Endothelial cell of umbilical vein (primary cell): ENCODE data around the gene STK32C. TPM values are rescaled to one million over a fixed set of nuclear protein-coding genes. Genes with fewer than 3 reads are reported as not detected.

Experiments
- BruUV-seq: library from RNA; stranded (reverse); fragments of 400-500 nt; replicated peaks from 2 replicates; lab custom pipeline; 2021; lab: Mats Ljungman, UMichigan
- CTCF ChIA-PET: fragments of 300-600, 350-600 bp; sonication (Branson Sonifier 250); formaldehyde crosslinking; loops from one replicate; lab custom pipeline; 2021; ENCODE audit warnings: antibody characterized with exemption, inconsistent platforms; lab: Charles Lee
- POLR2A ChIA-PET: fragments of 300-600, 350-600 bp; sonication (Branson Sonifier 250); formaldehyde crosslinking; loops from one replicate; lab custom pipeline; 2021; ENCODE audit warnings: antibody characterized with exemption, inconsistent platforms; lab: Charles Lee
- DNase-seq: peaks from one replicate; pipeline ENCODE4 v3.0.0-alpha.2; 2011; ENCODE audit warnings: low read depth, low spot score
- FAIRE-seq: peaks from 2 replicates; lab custom pipeline; 2011; peaks lifted over from hg19 to GRCh38; lab: Jason Lieb, UNC
- H2AFZ ChIP-seq: 2 replicates; pipeline ENCODE4 v1.6.0; 2012; ENCODE audit warnings: low read depth, low read length, control low read depth, inconsistent platforms
- H3K27ac ChIP-seq: 2 replicates; pipeline ENCODE4 v1.5.1; 2011; ENCODE audit warnings: low read depth, mild to moderate bottlenecking, control low read depth, low read length, moderate library complexity; ENCODE audit not compliant: insufficient read depth
- H3K27me3 ChIP-seq, 2 experiments: 2 replicates each; pipeline versions ENCODE4 v1.6.0 to v1.6.1; 2011; ENCODE audit warnings: low read length in 2 of 2, mixed read lengths in 1 of 2; ENCODE audit not compliant: control insufficient read depth in 2 of 2, insufficient read depth in 2 of 2
- H3K36me3 ChIP-seq, 2 experiments: 2 replicates in 1 of 2; 3 replicates in 1 of 2; pipeline ENCODE4 v1.5.1; 2011; ENCODE audit warnings: low read length in 2 of 2, mild to moderate bottlenecking in 1 of 2, moderate library complexity in 1 of 2; ENCODE audit not compliant: control insufficient read depth in 2 of 2, insufficient read depth in 2 of 2; ENCODE audit errors: extremely low read depth in 1 of 2
- H3K4me1 ChIP-seq: 3 replicates; pipeline ENCODE4 v1.5.1; 2011; ENCODE audit warnings: mild to moderate bottlenecking, low read length; ENCODE audit not compliant: control insufficient read depth, insufficient read depth; ENCODE audit errors: extremely low read depth
- H3K4me2 ChIP-seq: 2 replicates; pipeline ENCODE4 v1.6.1; 2011; ENCODE audit warnings: low read length, control low read depth, mixed read lengths; ENCODE audit not compliant: insufficient read depth
- H3K4me3 ChIP-seq, 3 experiments: fragments of 200-600 bp in 1 of 3; sonication (generic), shearing (Covaris generic) in 1 of 3; replicated peaks in 1 of 3; 2 replicates each; pipeline ENCODE4 v1.5.1; 2011 to 2016; ENCODE audit warnings: control low read depth in 3 of 3, low read length in 3 of 3, mild to moderate bottlenecking in 2 of 3, inconsistent platforms in 1 of 3, low read depth in 1 of 3, moderate library complexity in 1 of 3; ENCODE audit not compliant: insufficient read depth in 1 of 3
- H3K79me2 ChIP-seq: 2 replicates; pipeline ENCODE4 v1.6.0; 2012; ENCODE audit warnings: low read length, inconsistent platforms; ENCODE audit not compliant: control insufficient read depth, insufficient read depth
- H3K9ac ChIP-seq: replicated peaks from 2 replicates; pipeline ENCODE3; 2011; ENCODE audit warnings: low read length, control low read depth; ENCODE audit not compliant: insufficient read depth; ENCODE audit errors: extremely low read depth
- H3K9me1 ChIP-seq: replicated peaks from 3 replicates; pipeline ENCODE4 v1.6.0; 2011; ENCODE audit warnings: mild to moderate bottlenecking, low read length; ENCODE audit not compliant: control insufficient read depth, insufficient read depth; ENCODE audit errors: extremely low read depth
- H3K9me3 ChIP-seq: replicated peaks from 2 replicates; pipeline ENCODE4 v1.5.1; 2012; ENCODE audit warnings: low read length, inconsistent platforms; ENCODE audit not compliant: control insufficient read depth, insufficient read depth
- H4K20me1 ChIP-seq: replicated peaks from 2 replicates; pipeline ENCODE3; 2011; ENCODE audit warnings: mild to moderate bottlenecking, low read length; ENCODE audit not compliant: control insufficient read depth, insufficient read depth; ENCODE audit errors: extremely low read depth
- EZH2 ChIP-seq: IDR thresholded peaks from 2 replicates; pipeline ENCODE4 v1.6.1; 2012; ENCODE audit warnings: borderline replicate concordance, low read depth, mild to moderate bottlenecking, moderate library complexity, low read length, inconsistent platforms; ENCODE audit not compliant: severe bottlenecking
- FOS ChIP-seq: IDR thresholded peaks from 2 replicates; pipeline ENCODE4 v1.6.1; 2011; ENCODE audit warnings: mild to moderate bottlenecking, low read length, moderate library complexity, borderline replicate concordance; ENCODE audit not compliant: insufficient read depth
- GATA2 ChIP-seq: IDR thresholded peaks from 2 replicates; pipeline ENCODE4 v1.7.0; 2011; ENCODE audit warnings: low read depth, mild to moderate bottlenecking, moderate library complexity, mixed read lengths, low read length; ENCODE audit not compliant: insufficient read length, insufficient read depth
- JUN ChIP-seq: IDR thresholded peaks from 2 replicates; pipeline ENCODE4 v1.6.1; 2011; ENCODE audit warnings: borderline replicate concordance, low read depth; ENCODE audit not compliant: insufficient read length, insufficient read depth
- MYC ChIP-seq: IDR thresholded peaks from one replicate; pipeline ENCODE4 v1.6.1; 2011; ENCODE audit warnings: mild to moderate bottlenecking, low read depth, low read length
- POLR2A ChIP-seq: IDR thresholded peaks from 2 replicates; pipeline ENCODE4 v1.6.1; 2012; ENCODE audit warnings: low read depth, mild to moderate bottlenecking, control low read depth, low read length
- POLR2AphosphoS5 ChIP-seq: IDR thresholded peaks from 2 replicates; pipeline ENCODE4 v1.6.1; 2012; ENCODE audit warnings: low read depth, mild to moderate bottlenecking, control low read depth, low read length, moderate library complexity; ENCODE audit not compliant: insufficient read depth
- dilution Hi-C: fragments of 300-500 bp; cut with MboI; formaldehyde crosslinking; loops from one replicate; pipeline ENCODE4 v1.15.0; 2019; ENCODE audit warnings: low sequenced_read_pairs; ENCODE audit not compliant: extremely low pct_ligation_motif_present
- intact Hi-C: fragments of 100-400 bp; cut with micrococcal nuclease; formaldehyde crosslinking; loops from one replicate; pipeline ENCODE4 v1.10.0; 2022
- polyA plus RNA-seq, 4 experiments: library from polyadenylated mRNA; depleted of rRNA in 3 of 4; stranded (reverse) in 3 of 4; unstranded in 1 of 4; fragments of >200 nt; gene quantifications; 2 replicates each; pipeline versions ENCODE4 v1.2.1 to v1.2.3, GENCODE V29; 2011 to 2012; ENCODE audit warnings: missing spikeins in 1 of 4
- total RNA-seq: library from RNA; stranded (reverse); gene quantifications from 2 replicates; pipeline ENCODE4 v1.2.3, GENCODE V29; 2021
- TF ChIP-seq, protein P1 (sequence below), 2 donors: IDR thresholded peaks; 1 replicate in 1 of 2; 2 replicates in 1 of 2; pipeline ENCODE4 v1.5.1; 2011; ENCODE audit warnings: low read length in 2 of 2, mild to moderate bottlenecking in 2 of 2, moderate library complexity in 2 of 2, control low read depth in 1 of 2, inconsistent platforms in 1 of 2, low read depth in 1 of 2; ENCODE audit not compliant: insufficient read depth in 1 of 2; ENCODE audit errors: extremely low read depth in 1 of 2
- TF ChIP-seq, protein P2 (sequence below): IDR thresholded peaks from 2 replicates; pipeline ENCODE4 v1.6.1; 2011; ENCODE audit not compliant: insufficient read depth, insufficient read length

Gene STK32C
- total and polyA plus RNA-seq, 2 donors (not counting 3 experiments of a cell fraction or from before 2014, with no cell fraction given) = 5.4 to 14.1 TPM

DNA sequence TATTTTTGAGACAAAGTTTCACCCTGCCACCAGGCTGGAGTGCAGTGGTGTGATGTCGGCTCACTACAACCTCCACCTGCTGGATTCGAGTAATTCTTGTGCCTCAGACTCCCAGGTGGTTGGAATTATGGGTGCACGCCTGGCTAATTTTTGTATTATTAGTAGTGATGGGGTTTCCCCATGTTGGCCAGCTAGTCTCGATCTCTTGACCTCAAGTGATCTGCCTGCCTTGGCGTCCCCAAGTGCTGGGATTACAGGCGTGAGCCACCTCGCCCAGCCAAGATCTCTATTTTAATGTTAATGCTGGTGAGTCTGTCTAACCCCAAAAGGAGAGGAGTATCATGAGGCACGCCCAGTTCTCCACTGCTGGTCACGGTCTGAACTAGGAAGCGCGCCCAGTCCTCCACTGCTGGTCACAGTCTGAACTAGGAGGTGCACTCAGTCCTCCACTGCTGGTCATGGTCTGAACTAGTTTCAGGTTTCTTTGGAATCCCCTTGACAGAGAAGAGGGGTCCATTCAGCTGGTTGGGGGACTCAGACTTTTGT lies 18.7 kb upstream of the STK32C start:
- dilution Hi-C loops (no loop called here), intact Hi-C loops (no loop called here)
- Histone ChIP-seq H3K4me1 (peaks cover 13% of the 10 kb centered on the region), H3K27me3 (no peaks in the 10 kb centered on the region), H3K9ac (no peak overlapping the region), H2AFZ (no peak overlapping the region), H3K4me2 (no peak overlapping the region), H4K20me1 (no peaks in the 10 kb centered on the region), H3K27ac (no peak overlapping the region), H3K79me2 (peaks cover 40% of the 10 kb centered on the region), H3K9me1 (no peaks in the 10 kb centered on the region), H3K36me3 (no peaks in the 10 kb centered on the region), H3K4me3 (no peak overlapping the region), H3K9me3 (no peaks in the 10 kb centered on the region)
- ChIA-PET POLR2A (no interaction called here), CTCF (no interaction called here)
- DNase-seq (no peak), FAIRE-seq (no peak)
- TF ChIP-seq, protein P1, sequence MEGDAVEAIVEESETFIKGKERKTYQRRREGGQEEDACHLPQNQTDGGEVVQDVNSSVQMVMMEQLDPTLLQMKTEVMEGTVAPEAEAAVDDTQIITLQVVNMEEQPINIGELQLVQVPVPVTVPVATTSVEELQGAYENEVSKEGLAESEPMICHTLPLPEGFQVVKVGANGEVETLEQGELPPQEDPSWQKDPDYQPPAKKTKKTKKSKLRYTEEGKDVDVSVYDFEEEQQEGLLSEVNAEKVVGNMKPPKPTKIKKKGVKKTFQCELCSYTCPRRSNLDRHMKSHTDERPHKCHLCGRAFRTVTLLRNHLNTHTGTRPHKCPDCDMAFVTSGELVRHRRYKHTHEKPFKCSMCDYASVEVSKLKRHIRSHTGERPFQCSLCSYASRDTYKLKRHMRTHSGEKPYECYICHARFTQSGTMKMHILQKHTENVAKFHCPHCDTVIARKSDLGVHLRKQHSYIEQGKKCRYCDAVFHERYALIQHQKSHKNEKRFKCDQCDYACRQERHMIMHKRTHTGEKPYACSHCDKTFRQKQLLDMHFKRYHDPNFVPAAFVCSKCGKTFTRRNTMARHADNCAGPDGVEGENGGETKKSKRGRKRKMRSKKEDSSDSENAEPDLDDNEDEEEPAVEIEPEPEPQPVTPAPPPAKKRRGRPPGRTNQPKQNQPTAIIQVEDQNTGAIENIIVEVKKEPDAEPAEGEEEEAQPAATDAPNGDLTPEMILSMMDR (IDR thresholded peaks at IDR 0.05; ENCODE audit: extremely low read depth in 1 of 2, insufficient read depth in 1 of 2, low read depth in 1 of 2, low read length in 2 of 2) = no peak
- no TSS peak for BruUV-seq

DNA sequence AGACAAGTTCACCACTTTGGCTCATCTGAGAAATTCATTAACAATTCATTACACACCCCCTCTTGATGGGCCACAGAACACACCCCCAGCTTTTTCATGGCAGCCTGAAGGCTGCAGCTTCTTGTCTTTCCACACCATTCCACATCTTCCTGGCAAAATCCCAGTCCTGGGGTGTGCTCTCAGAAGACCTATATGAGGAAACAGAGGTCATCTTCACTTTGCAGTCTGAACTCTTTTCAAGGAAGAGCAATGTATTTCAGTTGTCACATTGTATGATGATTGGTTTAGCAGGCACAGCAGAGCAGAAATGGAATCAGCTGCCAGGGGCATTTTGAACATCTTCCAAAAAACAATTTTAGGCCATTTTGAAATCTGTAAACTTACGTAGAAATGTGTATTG lies 16.4 kb upstream of the STK32C start:
- Histone ChIP-seq H3K9ac (no peak overlapping the region), H3K4me1 (peaks cover 5% of the 10 kb centered on the region), H3K79me2 (peaks cover 18% of the 10 kb centered on the region), H3K36me3 (no peaks in the 10 kb centered on the region), H3K9me3 (no peaks in the 10 kb centered on the region), H3K27ac (no peak overlapping the region), H4K20me1 (no peaks in the 10 kb centered on the region), H3K4me2 (no peak overlapping the region), H3K4me3 (no peak overlapping the region), H2AFZ (no peak overlapping the region), H3K27me3 (no peaks in the 10 kb centered on the region), H3K9me1 (no peaks in the 10 kb centered on the region)
- no peak for TF ChIP-seq POLR2AphosphoS5
- no peak for TF ChIP-seq GATA2
- TF ChIP-seq EZH2 = no peak
- TF ChIP-seq, protein P2, sequence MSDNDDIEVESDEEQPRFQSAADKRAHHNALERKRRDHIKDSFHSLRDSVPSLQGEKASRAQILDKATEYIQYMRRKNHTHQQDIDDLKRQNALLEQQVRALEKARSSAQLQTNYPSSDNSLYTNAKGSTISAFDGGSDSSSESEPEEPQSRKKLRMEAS = no peak
- TF ChIP-seq, protein P1 (IDR thresholded peaks at IDR 0.05; ENCODE audit: extremely low read depth in 1 of 2, insufficient read depth in 1 of 2, low read depth in 1 of 2, low read length in 2 of 2) = no peak
- no peak for TF ChIP-seq MYC
- no peak for TF ChIP-seq POLR2A
- no peak for TF ChIP-seq JUN
- TF ChIP-seq FOS = no peak
- FAIRE-seq = no peak
- intact Hi-C loops = no loop called here
- CTCF ChIA-PET = no interaction called here
- no peak for DNase-seq
- POLR2A ChIA-PET = no interaction called here
- dilution Hi-C loops = no loop called here
- BruUV-seq = no TSS peak
